Thymus (tissue), 11 donors: Measurements from ENCODE around the gene SS18L1. TPM values are rescaled to one million over a fixed set of nuclear protein-coding genes. Genes with fewer than 3 reads are reported as not detected.

Experiments used
- DNase-seq, 9 donors: peaks; one replicate each; pipeline ENCODE4 v3.0.0-alpha.2; 2013; ENCODE audit warnings: low spot score in 9 of 9, low read depth in 6 of 9, missing footprints in 1 of 9
- H3K27ac ChIP-seq, 2 donors: one replicate each; pipeline ENCODE4 v1.5.1; 2013; ENCODE audit warnings: control low read depth in 1 of 2, low read depth in 1 of 2, low read length in 1 of 2, mild to moderate bottlenecking in 1 of 2, moderate library complexity in 1 of 2
- H3K27me3 ChIP-seq, 2 donors: one replicate each; pipeline ENCODE4 v1.5.1; 2013; ENCODE audit warnings: low read length in 1 of 2; ENCODE audit not compliant: control insufficient read depth in 2 of 2, insufficient read depth in 1 of 2
- H3K36me3 ChIP-seq, 2 donors: one replicate each; pipeline ENCODE4 v1.5.1; 2013; ENCODE audit warnings: low read length in 1 of 2, mild to moderate bottlenecking in 1 of 2, moderate library complexity in 1 of 2; ENCODE audit not compliant: control insufficient read depth in 2 of 2, insufficient read depth in 2 of 2
- H3K4me1 ChIP-seq, 2 donors: one replicate each; pipeline ENCODE4 v1.5.1; 2013; ENCODE audit warnings: low read length in 2 of 2; ENCODE audit not compliant: control insufficient read depth in 2 of 2, insufficient read depth in 2 of 2
- H3K4me3 ChIP-seq, 2 donors: one replicate each; pipeline ENCODE4 v1.5.1; 2013; ENCODE audit warnings: low read length in 2 of 2, control low read depth in 1 of 2, mild to moderate bottlenecking in 1 of 2
- H3K9me3 ChIP-seq, 2 donors: one replicate each; pipeline ENCODE4 v1.5.1; 2013; ENCODE audit warnings: low read length in 1 of 2, mild to moderate bottlenecking in 1 of 2; ENCODE audit not compliant: control insufficient read depth in 2 of 2, insufficient read depth in 1 of 2
- WGBS: extraction: QIAGEN DNeasy Blood & Tissue Kit; methylation state at CpG from one replicate; pipeline ENCODE4 v1.1.7; 2013; 5-methylcytosine and 5-hydroxymethylcytosine counted together
- polyA plus RNA-seq: library from polyadenylated mRNA; stranded (reverse); fragments of 200-250 nt; gene quantifications from one replicate; pipeline ENCODE4 v1.2.3, GENCODE V29; 2013
- total RNA-seq: library from RNA; stranded (reverse); fragments of 120-200 nt; gene quantifications from one replicate; pipeline ENCODE4 v1.2.4, GENCODE V29; 2013
- donor health status: healthy.

SS18L1 gene
- total and polyA plus RNA-seq, 2 donors: 6.2 to 22.3 TPM

DNA sequence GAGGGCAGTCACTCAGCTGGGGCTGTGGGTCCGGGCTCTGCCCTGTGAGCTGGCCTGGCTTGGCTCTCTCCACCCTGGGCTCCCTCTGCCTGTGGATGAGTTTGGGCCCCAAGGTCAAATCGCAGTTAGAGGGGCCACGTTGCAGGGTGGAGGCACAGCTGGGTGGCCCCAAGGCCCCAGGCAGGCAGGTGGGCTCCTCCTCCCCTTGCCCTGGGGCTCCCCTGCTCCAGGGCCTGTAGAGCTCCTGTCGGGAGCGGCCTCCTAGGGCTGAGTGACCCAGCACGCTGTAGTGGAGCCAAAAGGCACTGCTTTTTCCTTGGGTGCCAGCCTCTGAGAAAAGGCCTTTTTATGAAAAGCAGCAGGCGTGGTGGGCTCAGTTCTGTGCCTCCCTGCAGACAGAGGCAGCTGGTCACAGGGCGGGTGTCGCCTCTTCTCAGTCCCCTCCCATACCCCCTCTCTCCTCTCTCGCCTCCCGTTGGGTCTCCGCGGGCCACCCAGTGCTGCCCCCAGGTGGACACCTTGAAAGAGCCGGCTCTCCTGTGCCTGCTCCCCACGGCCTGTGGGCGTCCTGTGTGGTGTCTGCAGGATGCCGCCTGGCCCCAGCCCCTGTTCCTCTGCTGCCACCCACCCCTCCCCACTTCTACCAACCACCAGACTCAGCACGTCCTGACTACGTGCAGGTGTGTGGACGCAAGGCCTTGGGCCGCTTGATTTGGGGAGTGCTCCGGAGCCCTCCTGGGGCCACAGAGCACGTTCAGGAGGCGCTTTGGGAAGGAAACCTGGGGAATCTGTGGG is 13.2 kb downstream of the SS18L1 start:
- WGBS: 61% methylated on average over 24 of the region's 24 CpGs
- H3K9me3 ChIP-seq: peaks cover 0 to 17% of the 10 kb centered on the region in 2 donors
- no peak overlapping the region for H3K27ac ChIP-seq
- peaks cover 19 to 62% of the 10 kb centered on the region in 2 donors for H3K36me3 ChIP-seq
- H3K4me3 ChIP-seq: no peak overlapping the region
- H3K27me3 ChIP-seq: no peaks in the 10 kb centered on the region
- H3K4me1 ChIP-seq: peaks cover 0 to 7% of the 10 kb centered on the region in 2 donors
- DNase-seq: peak in 3 of 9 donors; percentile 57 to 69 (median 69)

DNA sequence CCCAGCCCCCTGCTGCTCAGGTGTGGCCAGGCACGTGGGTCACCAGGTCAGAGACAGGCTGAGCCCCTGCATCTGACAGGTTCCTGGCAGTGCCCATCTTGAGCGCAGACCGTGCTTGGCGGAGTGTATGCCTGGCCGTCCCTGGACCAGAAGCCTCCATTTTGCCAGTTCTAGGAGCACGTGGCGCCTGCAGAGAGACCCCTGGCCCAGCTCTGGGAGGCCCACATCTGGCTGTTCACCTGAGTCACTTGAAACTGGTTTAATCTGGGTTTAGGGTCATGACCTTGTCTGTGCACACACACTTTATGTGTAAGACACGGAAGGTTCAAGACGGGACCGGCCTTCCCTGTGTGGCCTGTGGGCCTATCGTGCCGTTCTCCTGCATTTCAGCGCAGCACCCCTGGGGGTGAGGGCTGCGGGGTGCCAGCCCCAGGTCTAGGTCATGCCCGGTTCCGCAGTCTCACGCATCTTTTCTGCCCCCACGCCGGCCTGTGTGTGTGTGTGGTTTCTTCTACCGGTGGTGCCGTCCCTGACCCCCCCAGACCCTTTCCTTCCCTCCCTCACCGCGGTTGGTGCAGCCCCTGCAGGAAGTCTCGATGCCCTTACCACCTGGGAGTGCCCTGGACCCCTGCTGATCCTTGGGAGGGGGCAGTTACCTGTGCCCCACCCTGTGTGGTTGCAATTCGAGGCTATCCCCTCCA is 14.0 kb downstream of the SS18L1 start:
- H3K36me3 ChIP-seq: peaks cover 19 to 66% of the 10 kb centered on the region in 2 donors

DNA sequence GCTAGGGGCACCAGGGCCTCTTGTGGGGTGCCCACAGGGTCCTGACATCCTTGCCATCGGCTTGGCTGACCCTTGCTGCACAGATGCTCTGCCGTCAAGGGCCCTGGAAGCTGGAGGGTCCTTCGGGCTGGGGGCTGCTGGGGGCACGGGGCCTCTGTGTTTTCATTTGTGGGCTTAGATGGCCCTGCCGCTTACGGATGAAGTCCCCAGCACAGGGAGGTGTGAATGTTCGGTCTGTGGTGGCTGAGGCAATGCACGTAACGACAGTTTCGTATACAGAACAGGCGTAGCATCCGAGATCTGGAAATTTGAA is 14.5 kb downstream of the SS18L1 start:
- WGBS: 97% methylated on average over 12 of the region's 12 CpGs
- H3K27ac ChIP-seq: no peak overlapping the region
- no peak for DNase-seq
- peaks cover 16 to 67% of the 10 kb centered on the region in 2 donors for H3K36me3 ChIP-seq
- no peaks in the 10 kb centered on the region for H3K27me3 ChIP-seq
- no peak overlapping the region for H3K4me3 ChIP-seq
- H3K9me3 ChIP-seq: peaks cover 0 to 6% of the 10 kb centered on the region in 2 donors
- H3K4me1 ChIP-seq: peaks cover 0 to 7% of the 10 kb centered on the region in 2 donors

More for the DNA sequence above, 14.0 kb downstream of the SS18L1 start:
- no peaks in the 10 kb centered on the region for H3K27me3 ChIP-seq
- peaks cover 0 to 10% of the 10 kb centered on the region in 2 donors for H3K9me3 ChIP-seq
- WGBS: 86% methylated on average over 25 of the region's 25 CpGs
- no peak for DNase-seq
- H3K27ac ChIP-seq: no peak overlapping the region
- H3K4me3 ChIP-seq: no peak overlapping the region
- peaks cover 0 to 7% of the 10 kb centered on the region in 2 donors for H3K4me1 ChIP-seq

DNA sequence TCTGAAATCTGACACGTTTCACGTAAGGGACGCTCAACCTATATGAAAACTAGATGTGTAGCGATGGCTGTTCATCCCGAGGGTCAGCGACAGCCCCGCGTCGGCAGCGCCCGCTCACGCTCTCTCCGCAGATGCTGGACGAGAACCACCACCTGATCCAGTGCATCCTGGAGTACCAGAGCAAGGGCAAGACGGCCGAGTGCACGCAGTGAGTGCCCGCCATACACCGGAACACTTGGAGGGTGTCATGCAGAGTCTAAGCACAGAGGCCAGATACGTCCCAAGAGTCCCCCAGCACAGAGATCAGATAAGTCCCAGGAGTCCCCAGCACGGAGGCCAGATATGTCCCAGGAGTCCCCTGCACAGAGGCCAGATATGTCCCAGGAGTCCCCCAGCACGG is 15.0 kb downstream of the SS18L1 start:
- H3K36me3 ChIP-seq: peaks cover 19 to 68% of the 10 kb centered on the region in 2 donors
- H3K4me3 ChIP-seq: no peak overlapping the region
- DNase-seq: no peak

DNA sequence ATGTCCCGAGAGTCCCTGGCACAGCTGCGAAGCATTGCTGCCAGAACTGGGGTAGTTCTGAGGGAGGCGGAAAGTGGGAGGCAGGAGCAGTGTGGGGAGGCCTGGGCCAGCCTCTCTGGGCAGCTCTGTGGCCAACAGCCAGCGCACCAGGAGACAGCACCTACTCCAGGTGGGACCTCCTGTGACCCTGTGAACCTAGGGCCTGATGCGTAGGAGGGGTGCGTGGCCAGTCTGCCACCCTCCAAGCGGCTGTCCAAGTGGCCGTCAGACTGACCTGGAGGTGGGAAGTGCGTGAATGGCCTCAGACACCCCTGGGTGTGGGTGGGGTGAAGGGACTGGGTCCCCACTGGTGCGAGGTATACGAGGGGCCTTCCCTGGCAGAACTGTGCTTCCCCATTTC is 15.5 kb downstream of the SS18L1 start:
- 93% methylated on average over 11 of the region's 11 CpGs for whole genome bisulfite sequencing
- no peak for DNase-seq
- peaks cover 0 to 7% of the 10 kb centered on the region in 2 donors for H3K4me1 ChIP-seq
- peaks cover 22 to 68% of the 10 kb centered on the region in 2 donors for H3K36me3 ChIP-seq
- no peaks in the 10 kb centered on the region for H3K27me3 ChIP-seq
- no peak overlapping the region for H3K27ac ChIP-seq
- H3K4me3 ChIP-seq: no peak overlapping the region
- no peaks in the 10 kb centered on the region for H3K9me3 ChIP-seq

More for the DNA sequence above, 15.0 kb downstream of the SS18L1 start:
- H3K9me3 ChIP-seq: peaks cover 0 to under 1% of the 10 kb centered on the region in 2 donors
- H3K27ac ChIP-seq: no peak overlapping the region
- H3K4me1 ChIP-seq: peaks cover 0 to 7% of the 10 kb centered on the region in 2 donors
- no peaks in the 10 kb centered on the region for H3K27me3 ChIP-seq
- 97% methylated on average over 22 of the region's 22 CpGs for WGBS

DNA sequence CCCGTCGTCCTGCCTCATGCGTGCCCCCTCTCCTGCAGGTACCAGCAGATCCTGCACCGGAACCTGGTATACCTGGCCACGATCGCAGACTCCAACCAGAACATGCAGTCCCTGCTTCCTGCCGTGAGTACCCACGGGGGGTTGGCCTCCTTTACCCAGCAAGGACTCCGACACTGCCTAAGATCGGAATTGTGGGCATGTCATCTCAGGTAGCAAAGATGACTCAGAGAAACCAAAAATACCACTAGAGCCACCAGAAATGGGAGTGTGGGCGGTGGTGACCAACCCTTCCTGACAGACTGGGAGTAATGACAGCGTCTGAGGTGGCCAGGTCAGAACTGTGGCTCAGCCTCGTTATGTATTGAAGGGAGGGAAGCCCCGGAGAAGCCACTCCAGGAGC is 16.3 kb downstream of the SS18L1 start:
- Histone ChIP-seq H3K4me3 (no peak overlapping the region), H3K27me3 (no peaks in the 10 kb centered on the region), H3K4me1 (peaks cover 0 to 7% of the 10 kb centered on the region in 2 donors), H3K36me3 (peaks cover 24 to 69% of the 10 kb centered on the region in 2 donors), H3K9me3 (no peaks in the 10 kb centered on the region), H3K27ac (no peak overlapping the region)
- 94% methylated on average over 14 of the region's 14 CpGs for WGBS
- DNase-seq: no peak

DNA sequence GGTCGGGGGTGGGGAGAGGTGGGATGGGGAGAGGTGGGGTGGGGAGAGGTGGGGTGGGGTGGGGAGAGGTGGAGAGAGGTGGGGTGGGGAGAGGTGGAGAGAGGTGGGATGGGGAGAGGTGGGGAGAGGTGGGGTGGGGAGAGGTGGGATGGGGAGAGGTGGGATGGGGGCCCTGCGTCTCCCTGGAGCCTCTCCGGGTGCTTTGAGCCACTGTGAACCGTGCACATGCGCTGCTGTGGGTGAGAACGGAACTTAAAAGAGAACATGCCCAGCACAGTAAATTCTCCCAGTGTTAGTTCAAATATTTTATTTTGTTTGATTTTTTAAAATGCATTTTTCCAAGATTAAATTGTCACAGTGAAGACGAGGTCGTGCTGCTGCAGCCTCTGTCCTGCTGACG is 16.7 kb downstream of the SS18L1 start:
- Histone ChIP-seq H3K9me3 (no peaks in the 10 kb centered on the region), H3K27me3 (no peaks in the 10 kb centered on the region), H3K36me3 (peaks cover 28 to 71% of the 10 kb centered on the region in 2 donors), H3K27ac (no peak overlapping the region), H3K4me3 (no peak overlapping the region), H3K4me1 (peaks cover 0 to 7% of the 10 kb centered on the region in 2 donors)
- no peak for DNase-seq
- WGBS: 96% methylated on average over 9 of the region's 9 CpGs

DNA sequence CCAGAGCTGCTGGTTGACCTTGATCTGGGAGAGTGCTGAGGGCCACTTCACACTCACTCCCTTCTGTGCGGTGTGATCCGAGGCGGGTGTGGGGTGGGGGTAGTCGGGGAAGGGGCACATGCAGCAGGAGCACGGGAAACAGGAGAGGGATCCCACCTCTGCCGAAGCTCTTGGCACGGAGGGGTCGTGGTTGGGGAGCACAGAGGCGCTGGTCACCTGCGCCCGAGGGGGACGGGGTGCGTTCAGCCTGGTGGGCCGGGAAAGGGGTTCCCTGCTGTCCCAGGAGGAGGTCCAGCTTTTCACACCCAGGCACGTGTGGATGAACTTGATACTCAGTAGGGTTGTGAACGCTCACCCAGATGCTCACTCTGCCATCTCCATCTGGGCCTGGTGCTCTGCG is 17.3 kb downstream of the SS18L1 start:
- H3K9me3 ChIP-seq: no peaks in the 10 kb centered on the region
- no peaks in the 10 kb centered on the region for H3K27me3 ChIP-seq
- peaks cover 34 to 71% of the 10 kb centered on the region in 2 donors for H3K36me3 ChIP-seq
- H3K4me1 ChIP-seq: peaks cover 0 to 7% of the 10 kb centered on the region in 2 donors
- no peak overlapping the region for H3K27ac ChIP-seq
- 96% methylated on average over 17 of the region's 17 CpGs for WGBS
- no peak for DNase-seq
- H3K4me3 ChIP-seq: no peak overlapping the region

DNA sequence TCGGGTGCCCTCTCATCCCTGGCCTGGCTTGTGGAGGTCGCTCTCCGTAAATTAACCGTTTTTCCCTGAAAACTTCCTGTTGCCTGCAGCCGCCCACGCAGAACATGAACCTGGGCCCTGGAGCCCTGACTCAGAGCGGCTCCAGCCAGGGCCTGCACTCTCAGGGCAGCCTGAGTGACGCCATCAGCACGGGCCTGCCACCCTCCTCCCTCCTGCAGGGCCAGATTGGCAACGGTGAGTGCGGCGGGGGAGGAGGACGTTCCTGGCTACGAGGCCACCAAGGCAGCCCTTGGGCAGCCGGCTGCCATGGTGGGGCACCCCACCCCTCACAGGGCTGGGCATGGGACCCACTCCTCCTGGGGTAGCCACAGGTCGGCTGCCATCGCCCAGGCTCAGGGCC is 17.8 kb downstream of the SS18L1 start:
- no peak for DNase-seq

More for the DNA sequence above, 17.8 kb downstream of the SS18L1 start:
- Histone ChIP-seq H3K27me3 (no peaks in the 10 kb centered on the region), H3K4me3 (no peak overlapping the region), H3K9me3 (no peaks in the 10 kb centered on the region), H3K36me3 (peaks cover 38 to 75% of the 10 kb centered on the region in 2 donors), H3K4me1 (peaks cover 0 to 6% of the 10 kb centered on the region in 2 donors), H3K27ac (no peak overlapping the region)
- WGBS: 93% methylated on average over 17 of the region's 17 CpGs
